Heart right ventricle (tissue), 16 donors: ENCODE data around the gene OTOG. TPM values are rescaled to one million over a fixed set of nuclear protein-coding genes. Genes with fewer than 3 reads are reported as not detected.

ENCODE experiments used
- ATAC-seq, 8 donors: fragments of 200-7000 bp; cut with Tn5 transposase; one replicate each; pipeline ENCODE4 v1.9.1; 2020; ENCODE audit warnings: mild to moderate bottlenecking in 8 of 8, moderate library complexity in 8 of 8, moderate number of reproducible peaks in 1 of 8
- DNase-seq, 2 donors: peaks; one replicate each; pipeline ENCODE4 v3.0.0-alpha.2; 2020
- H3K27ac ChIP-seq, 10 donors: fragments of 200-600 bp; sonication (generic) in 2 of 10; one replicate each; pipeline versions ENCODE4 v1.5.0 to v1.8.0; 2020 to 2022; ENCODE audit warnings: mild to moderate bottlenecking in 3 of 10
- H3K27me3 ChIP-seq, 7 donors: fragments of 200-600 bp; one replicate each; pipeline ENCODE4 v1.8.0; 2021 to 2022; ENCODE audit warnings: mild to moderate bottlenecking in 2 of 7
- H3K36me3 ChIP-seq, 9 donors: fragments of 200-600 bp; sonication (generic) in 1 of 9; one replicate each; pipeline versions ENCODE4 v1.5.0 to v1.8.0; 2020 to 2022; ENCODE audit warnings: mild to moderate bottlenecking in 2 of 9
- H3K4me1 ChIP-seq, 9 donors: fragments of 200-600 bp; sonication (generic) in 1 of 9; one replicate each; pipeline versions ENCODE4 v1.5.0 to v1.8.0; 2020 to 2022; ENCODE audit warnings: mild to moderate bottlenecking in 4 of 9
- H3K4me3 ChIP-seq, 10 donors: fragments of 200-600 bp; sonication (generic) in 2 of 10; one replicate each; pipeline versions ENCODE4 v1.5.0 to v1.8.0; 2020 to 2022; ENCODE audit warnings: mild to moderate bottlenecking in 7 of 10, moderate library complexity in 2 of 10
- H3K9me3 ChIP-seq, 11 donors: fragments of 200-600 bp in 10 of 11; sonication (generic) in 2 of 11; one replicate each; pipeline versions ENCODE4 v1.5.0 to v1.8.0; 2013 to 2022; ENCODE audit warnings: mild to moderate bottlenecking in 2 of 11, control low read depth in 1 of 11, moderate library complexity in 1 of 11
- WGBS, 2 donors: extraction: QIAGEN DNeasy Blood & Tissue Kit; methylation state at CpG; one replicate each; pipeline ENCODE4 v1.1.7; 2013; ENCODE audit warnings: inconsistent platforms in 1 of 2; 5-methylcytosine and 5-hydroxymethylcytosine counted together
- intact Hi-C, 10 donors: fragments of 100-400 bp; cut with DNase I; formaldehyde crosslinking; loops; one replicate each; pipeline versions ENCODE4 v1.11.1 to v1.14.2; 2022
- polyA plus RNA-seq, 2 donors: library from polyadenylated mRNA; stranded (reverse); fragments of 200-250 nt; gene quantifications; one replicate each; pipeline ENCODE4 v1.2.3, GENCODE V29; 2013
- total RNA-seq, 10 donors: library from RNA; stranded (reverse); fragmentation: NEBNext Ultra II Directional in 3 of 10; extraction: Animal tissue kit (Norgen Biotek cat#: 25700) in 3 of 10; gene quantifications; one replicate each; pipeline versions ENCODE4 v1.2.1 to v1.2.4, GENCODE V29; 2021 to 2023
- TF ChIP-seq, protein P1 (sequence below), 9 donors: fragments of 200-600 bp; sonication (generic) in 2 of 9; IDR thresholded peaks; one replicate each; pipeline versions ENCODE4 v1.5.0 to v1.8.0; 2021 to 2022; ENCODE audit warnings: antibody characterized with exemption in 9 of 9, mild to moderate bottlenecking in 5 of 9, moderate library complexity in 1 of 9
- donor health status: Arrhythmogenic right ventricular cardiomyopathy.
- donor health status: ischemic (EF 13 %, LVEDD 7.1; RV severe dilation, severe dysfunction).
- donor health status: healthy with polysubstance abuse.
- donor health status: DM: no; HTN: yes; CAD: no.
- donor health status: DM: no; HTN: no; CAD: no.
- donor health status: ischemic (EF 25% LVEDD 6.9; RV normal size, moderate dysfunction).
- donor health status: ischemic (EF 25% LVEDD 5.7; RV mildly dilated, moderate dysfunction).
- donor health status: healthy.
- donor health status: DM: yes; HTN: yes; CAD: no.
- donor health status: Ischemic cardiomyopathy.
- donor health status: ischemic (EF 35%, LVEDD 5.7; RV mildly dilated, moderate dysfunction).
- donor health status: nonischemic (EF 11% LVEDD 7.7; RV severe dilation, severe dysfunction).
- donor health status: DM: yes; HTN: yes; CAD: no.
- donor health status: PGD.
- donor health status: ischemic (EF 29% LVEDD 5.4; RV normal size, mild dysfunction).
- donor health status: nonischemic (EF 23%, LVEDD 6.1; RV moderate dilation, normal function).

Gene OTOG
- total and polyA plus RNA-seq, 12 donors = not detected

DNA sequence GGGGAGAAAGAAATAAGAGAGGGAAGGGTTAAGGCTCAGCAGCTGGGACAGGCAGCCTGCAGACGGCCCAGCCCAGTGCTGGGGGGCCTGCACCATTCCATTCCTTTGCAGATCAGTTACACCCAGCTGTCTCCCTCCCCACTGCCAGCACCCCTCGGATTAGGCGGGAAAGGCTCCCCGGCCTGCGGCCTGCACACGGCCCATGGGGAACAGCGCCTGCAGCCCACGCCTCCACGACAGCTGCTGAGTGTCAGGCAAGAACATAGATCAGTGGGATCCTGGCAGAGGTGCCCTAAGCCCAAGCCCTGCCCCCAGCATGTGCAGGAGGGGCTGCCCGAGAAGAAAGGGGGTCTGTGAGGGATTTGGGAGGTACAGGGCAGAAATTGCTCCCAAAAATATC is 106.6 kb downstream of the OTOG start:
- TF ChIP-seq, protein P1, sequence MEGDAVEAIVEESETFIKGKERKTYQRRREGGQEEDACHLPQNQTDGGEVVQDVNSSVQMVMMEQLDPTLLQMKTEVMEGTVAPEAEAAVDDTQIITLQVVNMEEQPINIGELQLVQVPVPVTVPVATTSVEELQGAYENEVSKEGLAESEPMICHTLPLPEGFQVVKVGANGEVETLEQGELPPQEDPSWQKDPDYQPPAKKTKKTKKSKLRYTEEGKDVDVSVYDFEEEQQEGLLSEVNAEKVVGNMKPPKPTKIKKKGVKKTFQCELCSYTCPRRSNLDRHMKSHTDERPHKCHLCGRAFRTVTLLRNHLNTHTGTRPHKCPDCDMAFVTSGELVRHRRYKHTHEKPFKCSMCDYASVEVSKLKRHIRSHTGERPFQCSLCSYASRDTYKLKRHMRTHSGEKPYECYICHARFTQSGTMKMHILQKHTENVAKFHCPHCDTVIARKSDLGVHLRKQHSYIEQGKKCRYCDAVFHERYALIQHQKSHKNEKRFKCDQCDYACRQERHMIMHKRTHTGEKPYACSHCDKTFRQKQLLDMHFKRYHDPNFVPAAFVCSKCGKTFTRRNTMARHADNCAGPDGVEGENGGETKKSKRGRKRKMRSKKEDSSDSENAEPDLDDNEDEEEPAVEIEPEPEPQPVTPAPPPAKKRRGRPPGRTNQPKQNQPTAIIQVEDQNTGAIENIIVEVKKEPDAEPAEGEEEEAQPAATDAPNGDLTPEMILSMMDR (IDR thresholded peaks at IDR 0.05) = no peak
- H3K9me3 ChIP-seq = peaks cover 0 to 27% (median 5%) of the 10 kb centered on the region in 11 donors
- intact Hi-C loops = no loop called here
- H3K4me3 ChIP-seq = no peak overlapping the region
- H3K27me3 ChIP-seq = peaks cover 0 to 36% (median 21%) of the 10 kb centered on the region in 7 donors
- no peaks in the 10 kb centered on the region for H3K4me1 ChIP-seq
- WGBS, 2 donors = 61 to 73% methylated on average over 10 of the region's 10 CpGs
- ATAC-seq (no peak), DNase-seq (no peak)
- no peaks in the 10 kb centered on the region for H3K36me3 ChIP-seq
- H3K27ac ChIP-seq = no peak overlapping the region

DNA sequence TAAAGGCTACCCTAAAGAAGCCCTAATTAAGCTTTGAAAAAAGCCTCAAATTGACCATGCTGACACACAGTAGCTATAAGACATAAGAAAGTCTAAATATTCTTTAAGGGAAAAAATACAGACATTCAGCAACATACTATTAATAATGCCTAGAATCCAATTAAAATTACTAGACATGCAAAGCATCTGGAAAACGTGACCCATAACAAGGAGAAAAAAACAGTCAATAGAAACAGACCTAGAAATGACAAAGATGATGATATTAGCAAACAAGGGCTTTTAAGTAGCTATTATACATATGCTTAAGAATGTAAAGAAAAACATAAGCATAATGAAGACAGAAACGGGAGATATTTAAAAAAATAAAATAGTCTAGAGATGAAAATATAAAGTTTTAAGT is 108.6 kb downstream of the OTOG start:
- peaks cover 0 to 20% (median 13%) of the 10 kb centered on the region in 7 donors for H3K27me3 ChIP-seq
- ATAC-seq (no peak), DNase-seq (no peak)
- 59 to 70% methylated on average over 2 of the region's 2 CpGs for WGBS, 2 donors
- no peaks in the 10 kb centered on the region for H3K4me1 ChIP-seq
- H3K36me3 ChIP-seq = no peaks in the 10 kb centered on the region
- intact Hi-C loops = no loop called here
- H3K9me3 ChIP-seq = peaks cover 0 to 31% (median 5%) of the 10 kb centered on the region in 11 donors
- no peak overlapping the region for H3K4me3 ChIP-seq
- TF ChIP-seq, protein P1 (IDR thresholded peaks at IDR 0.05) = no peak
- H3K27ac ChIP-seq = no peak overlapping the region

DNA sequence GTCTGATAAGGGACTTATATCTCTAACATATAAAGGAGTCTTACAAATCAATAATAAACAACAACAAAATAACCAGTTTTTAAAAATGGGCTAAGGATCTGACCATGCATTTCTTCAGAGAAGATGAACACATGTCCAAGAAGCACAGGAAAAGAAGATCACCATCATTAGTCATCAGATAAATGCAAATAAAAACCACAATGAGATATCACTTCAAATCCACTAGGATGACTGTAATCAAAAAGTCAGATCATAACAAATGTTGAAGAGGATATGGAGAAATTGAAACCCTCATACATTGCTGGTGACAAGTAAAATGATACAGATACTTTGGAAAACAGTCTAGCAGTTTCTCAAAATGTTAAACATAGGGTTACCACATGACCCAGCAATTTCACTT is 111.2 kb downstream of the OTOG start:
- intact Hi-C loops = no loop called here
- Histone ChIP-seq H3K27ac (no peak overlapping the region), H3K36me3 (no peaks in the 10 kb centered on the region), H3K27me3 (peaks cover 0 to 4% (median 0%) of the 10 kb centered on the region in 7 donors), H3K4me1 (no peaks in the 10 kb centered on the region), H3K9me3 (peaks cover 0 to 31% (median 5%) of the 10 kb centered on the region in 11 donors), H3K4me3 (no peak overlapping the region)
- DNase-seq = no peak
- no peak for ATAC-seq
- TF ChIP-seq, protein P1 (IDR thresholded peaks at IDR 0.05) = no peak

DNA sequence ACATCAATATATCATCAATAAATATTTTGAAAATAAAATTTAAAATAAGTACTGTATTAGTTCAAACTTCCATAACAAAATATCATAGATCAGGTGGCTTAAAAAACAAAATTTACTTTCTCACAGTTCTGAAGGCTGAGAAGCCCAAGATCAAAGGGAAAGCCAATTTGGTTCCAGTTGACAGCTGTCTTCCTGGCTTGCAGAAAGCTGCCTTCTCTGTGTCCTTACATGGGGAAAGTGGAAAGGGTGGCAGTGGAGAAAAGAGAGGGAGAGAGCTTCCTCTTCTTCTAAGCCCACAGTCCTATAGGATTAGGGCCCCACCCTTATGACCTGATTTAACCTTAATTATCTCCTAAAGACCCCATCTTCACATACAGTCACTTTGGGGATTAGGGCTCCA is 121.1 kb downstream of the OTOG start:
- ATAC-seq = no peak
- Histone ChIP-seq H3K27me3 (peaks cover 0 to 20% (median 3%) of the 10 kb centered on the region in 7 donors), H3K27ac (no peak overlapping the region), H3K9me3 (peaks cover 0 to 23% (median 0%) of the 10 kb centered on the region in 11 donors), H3K4me3 (no peak overlapping the region), H3K36me3 (no peaks in the 10 kb centered on the region), H3K4me1 (no peaks in the 10 kb centered on the region)
- intact Hi-C loops = no loop called here
- TF ChIP-seq, protein P1 (IDR thresholded peaks at IDR 0.05) = no peak
- no peak for DNase-seq
